ENCODE results near the gene YWHAG. TPM values are rescaled to one million over a fixed set of nuclear protein-coding genes. Genes with fewer than 3 reads are reported as not detected.

Gene YWHAG
- total RNA-seq, 1 experiment from 2014 or later: 241 TPM

DNA sequence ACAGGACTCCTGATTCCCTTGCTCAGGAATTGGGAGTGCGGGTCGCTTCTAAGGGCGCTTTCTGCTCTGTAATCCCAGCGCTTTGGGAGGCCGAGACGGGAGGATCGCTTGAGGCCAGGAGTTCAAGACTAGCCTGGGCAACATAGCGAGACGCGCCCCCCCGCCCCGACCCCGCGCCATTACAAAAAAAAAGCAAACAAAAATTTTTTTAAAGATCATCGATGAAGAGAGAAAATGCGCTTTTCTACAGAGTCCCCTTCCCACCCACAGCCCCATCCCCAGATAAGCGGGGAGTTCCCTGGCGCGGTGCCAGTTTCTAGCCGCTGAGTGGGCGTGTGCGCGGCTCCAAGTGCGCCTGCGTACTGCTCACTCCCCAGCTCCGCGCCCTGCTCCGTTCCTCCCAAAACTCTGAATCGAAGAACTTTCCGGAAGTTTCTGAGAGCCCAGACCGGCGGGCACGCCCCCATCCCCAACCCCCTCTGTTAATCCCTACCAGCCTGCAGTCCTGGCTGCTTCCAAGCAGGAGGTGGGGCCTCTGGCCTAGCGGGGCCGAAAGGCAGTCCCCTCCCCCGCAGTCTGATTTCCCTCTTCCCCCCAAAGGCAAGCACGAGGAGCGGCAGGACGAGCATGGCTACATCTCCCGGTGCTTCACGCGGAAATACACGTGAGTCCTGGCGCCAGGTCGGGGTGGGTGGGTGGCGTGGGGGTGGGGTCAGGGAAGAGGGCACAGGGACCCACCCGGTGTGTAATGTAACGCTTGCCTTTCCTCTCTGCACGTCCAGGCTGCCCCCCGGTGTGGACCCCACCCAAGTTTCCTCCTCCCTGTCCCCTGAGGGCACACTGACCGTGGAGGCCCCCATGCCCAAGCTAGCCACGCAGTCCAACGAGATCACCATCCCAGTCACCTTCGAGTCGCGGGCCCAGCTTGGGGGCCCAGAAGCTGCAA, 55.3 kb downstream of the YWHAG start:
- no peak overlapping the region for H3K9ac ChIP-seq (ENCODE audit: extremely low read depth, insufficient read length, low read length)
- no peak for TF ChIP-seq CTCF (conservative IDR thresholded peaks at IDR 0.05)
- peak overlapping the region; percentile 78 to 92 for H3K4me3 Mint-ChIP-seq

More for the DNA sequence above, 55.3 kb downstream of the YWHAG start:
- H3K56ac ChIP-seq (ENCODE audit: insufficient read length, low read depth, low read length): no peak overlapping the region
- H2BK12ac ChIP-seq (ENCODE audit: insufficient read length, low read depth, low read length): no peak overlapping the region
- H2AFZ ChIP-seq (ENCODE audit: low read length): no peak overlapping the region
- no peak overlapping the region for H2BK20ac ChIP-seq (ENCODE audit: low read depth, low read length, poor library complexity, severe bottlenecking)
- H3T11ph ChIP-seq (ENCODE audit: low read length): no peak overlapping the region
- WGBS (ENCODE audit: extremely low coverage, insufficient read length, low lambda C conversion rate): no CpG with 5 or more reads among the region's 56 CpGs
- H2BK120ac ChIP-seq (ENCODE audit: low read depth, low read length, poor library complexity, severe bottlenecking): no peak overlapping the region
- no peak overlapping the region for H2BK5ac ChIP-seq (ENCODE audit: insufficient read length, low read length)
- H4K8ac ChIP-seq (replicated peaks; ENCODE audit: insufficient read length, low read depth, low read length): no peak overlapping the region
- H4K91ac ChIP-seq (ENCODE audit: insufficient read length, low read depth, low read length): no peak overlapping the region
- DNase-seq: peak; percentile 96
- no peak overlapping the region for H4K5ac ChIP-seq (ENCODE audit: insufficient read length, low read depth, low read length)
- no peaks in the 10 kb centered on the region for H3K27me3 ChIP-seq (ENCODE audit: insufficient read depth, low read length)
- peaks cover 0 to 3% of the 10 kb centered on the region in 2 experiments; a peak in 2 of 5 replicates for H3K9me3 Mint-ChIP-seq
- no peaks in the 10 kb centered on the region for H3K9me3 ChIP-seq (ENCODE audit: control insufficient read depth, low read depth, low read length)
- H3K4me2 ChIP-seq (ENCODE audit: insufficient read depth, insufficient read length, low read length): peak overlapping the region; percentile 49
- peaks cover 5 to 12% (median 9%) of the 10 kb centered on the region in 3 experiments; a peak in 5 of 7 replicates for H3K36me3 Mint-ChIP-seq (ENCODE audit: insufficient read depth in 1 of 3, low read depth in 3 of 3)
- H3K23me2 ChIP-seq (ENCODE audit: insufficient read length, low read depth, low read length, poor library complexity, severe bottlenecking): no peaks in the 10 kb centered on the region
- H2BK15ac ChIP-seq (ENCODE audit: low read depth, low read length): no peak overlapping the region
- peak overlapping the region; percentile 63 to 94 (median 70); a peak in 3 of 7 replicates for H3K27ac Mint-ChIP-seq
- H3K79me1 ChIP-seq (ENCODE audit: insufficient read depth, low read depth, low read length, poor library complexity, severe bottlenecking): no peaks in the 10 kb centered on the region
- H3K4ac ChIP-seq (ENCODE audit: low read depth, low read length): no peak overlapping the region
- no peaks in the 10 kb centered on the region for H4K20me1 ChIP-seq (ENCODE audit: control insufficient read depth, insufficient read depth, insufficient read length)
- no peaks in the 10 kb centered on the region for H3K4me1 ChIP-seq (ENCODE audit: insufficient read depth, low read length)
- peak overlapping the region; percentile 44 for H3K18ac ChIP-seq (ENCODE audit: insufficient read length, low read depth, low read length)
- H3K27me3 Mint-ChIP-seq (ENCODE audit: low read depth): peaks cover 26% of the 10 kb centered on the region
- no peak overlapping the region for H3K27ac ChIP-seq (ENCODE audit: insufficient read length, low read depth, low read length)
- H3K79me2 ChIP-seq (ENCODE audit: insufficient read depth, low read length): no peaks in the 10 kb centered on the region
- peaks cover 10 to 28% of the 10 kb centered on the region in 2 experiments for H3K4me1 Mint-ChIP-seq
- H3K23ac ChIP-seq (ENCODE audit: insufficient read length, low read depth, low read length): no peak overlapping the region
- H3K14ac ChIP-seq (ENCODE audit: insufficient read depth, low read length): no peak overlapping the region
- no peak overlapping the region for H2AK5ac ChIP-seq (ENCODE audit: insufficient read length, low read length)
